Loucy (cell line): ENCODE data around the gene TOR1AIP1.

Experiments
- H2AFZ ChIP-seq: fragments of 200-600 bp; sonication (generic); 2 replicates; pipeline ENCODE4 v1.6.0; 2016; ENCODE audit warnings: antibody characterized with exemption, mild to moderate bottlenecking, low read length, moderate library complexity
- H3F3A ChIP-seq: fragments of 200-600 bp; 2 replicates; pipeline ENCODE4 v1.6.0; 2016; ENCODE audit warnings: antibody characterized with exemption, low read depth, mild to moderate bottlenecking
- H3K27me3 ChIP-seq: fragments of 200-600 bp; sonication (generic); 2 replicates; pipeline ENCODE4 v1.6.1; 2014; ENCODE audit warnings: low read length, mild to moderate bottlenecking; ENCODE audit not compliant: insufficient read depth, poor library complexity, severe bottlenecking
- H3K36me3 ChIP-seq: fragments of 200-600 bp; sonication (generic); 2 replicates; pipeline ENCODE4 v1.6.1; 2016; ENCODE audit warnings: low read length; ENCODE audit not compliant: insufficient read depth
- H3K4me1 ChIP-seq: fragments of 200-600 bp; sonication (generic); 2 replicates; pipeline ENCODE4 v1.5.1; 2014; ENCODE audit warnings: low read length, mild to moderate bottlenecking; ENCODE audit not compliant: insufficient read depth, poor library complexity, severe bottlenecking
- H3K4me2 ChIP-seq: fragments of 200-600 bp; sonication (generic); 2 replicates; pipeline ENCODE4 v1.6.0; 2014; ENCODE audit warnings: antibody characterized with exemption, low read length, low read depth, mild to moderate bottlenecking; ENCODE audit not compliant: poor library complexity, severe bottlenecking
- H3K4me3 ChIP-seq: fragments of 200-600 bp; sonication (generic); 2 replicates; pipeline ENCODE4 v1.5.1; 2014; ENCODE audit warnings: low read length, mild to moderate bottlenecking, mixed read lengths; ENCODE audit not compliant: poor library complexity, severe bottlenecking
- H3K79me2 ChIP-seq: fragments of 200-600 bp; sonication (generic); 2 replicates; pipeline ENCODE4 v1.6.1; 2014; ENCODE audit warnings: low read length; ENCODE audit not compliant: insufficient read depth
- H3K9ac ChIP-seq: fragments of 200-600 bp; sonication (generic); 2 replicates; pipeline ENCODE4 v1.6.0; 2014; ENCODE audit warnings: mild to moderate bottlenecking, low read depth, low read length, moderate library complexity; ENCODE audit not compliant: poor library complexity, severe bottlenecking
- H3K9me2 ChIP-seq: fragments of 200-600 bp; sonication (generic); replicated peaks from 2 replicates; pipeline ENCODE4 v1.6.1; 2016; ENCODE audit warnings: low read depth, low read length, mixed read lengths
- H3K9me3 ChIP-seq: fragments of 200-600 bp; sonication (generic); 2 replicates; pipeline ENCODE4 v1.6.1; 2014; ENCODE audit warnings: mild to moderate bottlenecking, antibody characterized with exemption, low read length, low read depth; ENCODE audit not compliant: insufficient read depth
- H4K20me1 ChIP-seq: fragments of 200-600 bp; sonication (generic); 2 replicates; pipeline ENCODE4 v1.6.0; 2014; ENCODE audit warnings: antibody characterized with exemption, low read length, mild to moderate bottlenecking; ENCODE audit not compliant: insufficient read depth, poor library complexity, severe bottlenecking
- EZH2phosphoT487 ChIP-seq: fragments of 200-600 bp; IDR thresholded peaks from 2 replicates; pipeline ENCODE4 v1.6.1; 2018; ENCODE audit warnings: antibody characterized with exemption, mild to moderate bottlenecking, moderate library complexity, borderline replicate concordance
- TF ChIP-seq, protein P1 (sequence below): fragments of 200-600 bp; sonication (generic); conservative IDR thresholded peaks from 2 replicates; pipeline ENCODE4 v1.5.1; 2014; ENCODE audit warnings: mild to moderate bottlenecking, antibody characterized with exemption, low read length

The TOR1AIP1 gene

DNA sequence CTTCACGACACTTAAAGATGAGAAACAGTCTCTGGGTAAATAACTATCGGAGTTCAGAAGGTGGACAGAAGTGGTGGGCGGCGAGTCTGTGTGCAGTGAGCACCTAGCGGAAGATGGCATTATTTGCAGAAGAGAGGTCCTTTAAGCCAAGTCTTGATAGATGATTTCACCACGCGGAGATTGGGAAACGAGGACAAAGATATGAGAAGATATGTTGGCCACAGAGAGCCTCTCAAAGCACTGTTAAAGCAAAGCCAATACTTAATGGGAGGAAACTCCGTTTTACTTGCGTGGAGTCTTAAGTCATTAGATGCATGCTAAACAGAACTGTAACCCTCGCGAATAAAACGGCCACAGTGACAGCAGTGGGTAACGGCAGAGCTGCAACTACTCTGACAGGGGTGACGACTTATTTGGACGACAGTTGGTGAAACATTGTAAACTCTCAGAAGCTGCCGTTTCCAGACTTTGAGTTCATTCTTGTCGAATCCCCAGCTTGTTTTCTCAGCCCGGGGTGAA is 71.9 kb downstream of the TOR1AIP1 start:
- Histone ChIP-seq H3K4me1 (peaks cover 52% of the 10 kb centered on the region), H2AFZ (peak overlapping the region; percentile 91), H3K9me3 (no peaks in the 10 kb centered on the region), H3K36me3 (no peaks in the 10 kb centered on the region), H3K27me3 (no peaks in the 10 kb centered on the region), H4K20me1 (peaks cover 40% of the 10 kb centered on the region), H3K9ac (peak overlapping the region; percentile 95), H3K4me3 (peak overlapping the region; percentile 76), H3F3A (no peaks in the 10 kb centered on the region), H3K9me2 (no peaks in the 10 kb centered on the region), H3K4me2 (peak overlapping the region; percentile 75), H3K79me2 (peaks cover 45% of the 10 kb centered on the region)
- TF ChIP-seq EZH2phosphoT487: no peak
- TF ChIP-seq, protein P1, sequence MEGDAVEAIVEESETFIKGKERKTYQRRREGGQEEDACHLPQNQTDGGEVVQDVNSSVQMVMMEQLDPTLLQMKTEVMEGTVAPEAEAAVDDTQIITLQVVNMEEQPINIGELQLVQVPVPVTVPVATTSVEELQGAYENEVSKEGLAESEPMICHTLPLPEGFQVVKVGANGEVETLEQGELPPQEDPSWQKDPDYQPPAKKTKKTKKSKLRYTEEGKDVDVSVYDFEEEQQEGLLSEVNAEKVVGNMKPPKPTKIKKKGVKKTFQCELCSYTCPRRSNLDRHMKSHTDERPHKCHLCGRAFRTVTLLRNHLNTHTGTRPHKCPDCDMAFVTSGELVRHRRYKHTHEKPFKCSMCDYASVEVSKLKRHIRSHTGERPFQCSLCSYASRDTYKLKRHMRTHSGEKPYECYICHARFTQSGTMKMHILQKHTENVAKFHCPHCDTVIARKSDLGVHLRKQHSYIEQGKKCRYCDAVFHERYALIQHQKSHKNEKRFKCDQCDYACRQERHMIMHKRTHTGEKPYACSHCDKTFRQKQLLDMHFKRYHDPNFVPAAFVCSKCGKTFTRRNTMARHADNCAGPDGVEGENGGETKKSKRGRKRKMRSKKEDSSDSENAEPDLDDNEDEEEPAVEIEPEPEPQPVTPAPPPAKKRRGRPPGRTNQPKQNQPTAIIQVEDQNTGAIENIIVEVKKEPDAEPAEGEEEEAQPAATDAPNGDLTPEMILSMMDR: peak; percentile 28; the same call in 1 of the 2 replicates

DNA sequence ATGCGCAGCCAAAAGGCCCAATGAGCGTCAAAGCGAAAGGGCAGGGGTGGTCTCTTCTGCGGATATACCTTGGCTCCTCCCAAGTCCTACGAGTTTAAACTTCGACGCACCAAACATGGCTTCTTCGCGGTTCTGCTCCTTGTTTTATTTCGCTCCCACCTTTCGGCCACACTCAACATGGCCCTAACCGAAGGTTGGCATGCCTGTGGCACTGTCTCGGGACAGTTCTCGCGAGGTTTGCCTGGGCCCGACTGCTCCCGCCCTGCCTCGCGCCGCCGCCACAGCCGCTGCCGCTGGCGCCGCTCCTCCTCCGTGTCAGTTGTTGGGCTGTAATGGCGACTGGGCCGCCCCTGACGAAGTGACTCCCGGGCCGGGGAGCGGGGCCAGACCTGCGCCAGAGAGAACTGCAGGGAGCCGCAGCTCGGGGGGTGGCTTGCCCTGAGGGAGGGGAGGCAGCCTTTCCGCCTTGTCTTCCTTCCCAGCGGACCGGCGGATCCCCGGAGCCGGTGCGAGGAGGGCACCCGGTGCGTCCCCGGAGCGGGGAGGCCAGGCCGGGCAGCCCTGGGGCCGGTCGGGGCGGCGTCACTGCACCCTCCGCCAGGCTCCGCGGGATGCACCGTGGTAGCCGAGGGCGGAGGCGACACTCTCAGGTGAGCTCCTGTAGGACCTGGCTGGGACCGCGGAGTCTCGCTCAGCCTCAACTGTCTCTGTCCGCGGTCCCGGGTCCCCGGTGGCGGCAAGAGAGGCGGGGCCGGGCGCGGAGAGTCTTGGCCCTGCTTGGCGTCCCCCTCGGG is 72.6 kb downstream of the TOR1AIP1 start, which contains the start of gene CEP350:
Gene CEP350 (plus strand): TSS at position 318 of the 794 bp plus-strand sequence. CDS start 31,372 bp downstream, outside the sequence.
- Histone ChIP-seq H3K4me1 (peaks cover 52% of the 10 kb centered on the region), H2AFZ (peak within 1 kb of the TSS; percentile 91), H3K9me2 (no peaks in the 10 kb centered on the region), H3K9ac (peak within 1 kb of the TSS; percentile 95), H3K4me2 (peak within 1 kb of the TSS; percentile 99), H3K79me2 (peaks cover 51% of the 10 kb centered on the region), H4K20me1 (peaks cover 44% of the 10 kb centered on the region), H3K4me3 (peak within 1 kb of the TSS; percentile 76), H3K36me3 (no peaks in the 10 kb centered on the region), H3F3A (no peaks in the 10 kb centered on the region), H3K27me3 (no peaks in the 10 kb centered on the region), H3K9me3 (no peaks in the 10 kb centered on the region)
- TF ChIP-seq, protein P1: no peak
- no peak for TF ChIP-seq EZH2phosphoT487

DNA sequence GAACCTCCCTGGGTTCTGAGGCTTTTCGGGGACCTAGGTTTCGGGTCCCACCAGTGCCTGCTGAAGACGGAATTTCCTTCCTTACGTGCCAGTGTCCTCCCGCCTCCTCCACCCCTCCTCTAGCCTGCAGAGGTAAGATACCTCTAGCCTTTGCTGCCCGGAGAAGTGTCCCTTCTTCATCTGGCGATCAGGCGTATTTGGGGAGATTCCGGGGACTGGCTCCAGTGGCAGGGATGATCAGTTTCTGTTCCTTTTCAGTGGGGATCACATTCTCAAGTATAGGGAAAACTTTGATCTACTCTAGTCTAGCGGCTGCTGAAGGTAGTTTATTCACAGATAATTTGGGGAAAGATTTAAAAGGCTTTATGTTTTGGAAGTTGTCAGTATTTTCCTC is 73.2 kb downstream of the TOR1AIP1 start:
- Histone ChIP-seq H3K9me2 (no peaks in the 10 kb centered on the region), H2AFZ (peak overlapping the region; percentile 87; the same call in 1 of the 2 replicates), H3K36me3 (no peaks in the 10 kb centered on the region), H3K9me3 (no peaks in the 10 kb centered on the region), H3K27me3 (no peaks in the 10 kb centered on the region), H3F3A (peaks cover under 1% of the 10 kb centered on the region; the same call in 1 of the 2 replicates), H3K4me1 (peaks cover 52% of the 10 kb centered on the region), H4K20me1 (peaks cover 46% of the 10 kb centered on the region), H3K4me2 (peak overlapping the region; percentile 99), H3K4me3 (peak overlapping the region; percentile 76), H3K9ac (peak overlapping the region; percentile 95), H3K79me2 (peaks cover 57% of the 10 kb centered on the region)
- TF ChIP-seq EZH2phosphoT487: no peak
